Large intestine (tissue), 3 donors: ENCODE data around the gene ESPN. TPM values are rescaled to one million over a fixed set of nuclear protein-coding genes. Genes with fewer than 3 reads are reported as not detected.

Source experiments
- DNase-seq, 2 donors: peaks; one replicate each; pipeline versions ENCODE4 v3.0.0 to v3.0.0-alpha.2; 2013
- H3K27ac ChIP-seq: one replicate; pipeline ENCODE4 v1.5.1; 2013; ENCODE audit warnings: low read length
- H3K27me3 ChIP-seq: 2 replicates; pipeline ENCODE4 v1.6.1; 2013; ENCODE audit warnings: low read length; ENCODE audit not compliant: control insufficient read depth, insufficient read depth
- H3K36me3 ChIP-seq: 2 replicates; pipeline ENCODE4 v1.6.1; 2013; ENCODE audit warnings: low read length; ENCODE audit not compliant: control insufficient read depth, insufficient read depth
- H3K4me1 ChIP-seq: one replicate; pipeline ENCODE4 v1.6.1; 2013; ENCODE audit warnings: low read length; ENCODE audit not compliant: control insufficient read depth, insufficient read depth
- H3K4me3 ChIP-seq: one replicate; pipeline ENCODE4 v1.5.1; 2013; ENCODE audit warnings: low read length
- H3K9me3 ChIP-seq: one replicate; pipeline ENCODE4 v1.6.1; 2013; ENCODE audit warnings: mild to moderate bottlenecking, low read depth, low read length, moderate library complexity; ENCODE audit not compliant: control insufficient read depth
- WGBS: methylation state at CpG from one replicate; pipeline ENCODE4 v1.1.5; 2013; ENCODE audit warnings: low lambda C conversion rate; ENCODE audit not compliant: insufficient coverage; 5-methylcytosine and 5-hydroxymethylcytosine counted together
- polyA plus RNA-seq: library from polyadenylated mRNA; unstranded; fragments of 120-200 nt; gene quantifications from one replicate; pipeline ENCODE4 v1.2.1, GENCODE V29; 2013

Gene ESPN
- polyA plus RNA-seq, 1 donor = 256 TPM

DNA sequence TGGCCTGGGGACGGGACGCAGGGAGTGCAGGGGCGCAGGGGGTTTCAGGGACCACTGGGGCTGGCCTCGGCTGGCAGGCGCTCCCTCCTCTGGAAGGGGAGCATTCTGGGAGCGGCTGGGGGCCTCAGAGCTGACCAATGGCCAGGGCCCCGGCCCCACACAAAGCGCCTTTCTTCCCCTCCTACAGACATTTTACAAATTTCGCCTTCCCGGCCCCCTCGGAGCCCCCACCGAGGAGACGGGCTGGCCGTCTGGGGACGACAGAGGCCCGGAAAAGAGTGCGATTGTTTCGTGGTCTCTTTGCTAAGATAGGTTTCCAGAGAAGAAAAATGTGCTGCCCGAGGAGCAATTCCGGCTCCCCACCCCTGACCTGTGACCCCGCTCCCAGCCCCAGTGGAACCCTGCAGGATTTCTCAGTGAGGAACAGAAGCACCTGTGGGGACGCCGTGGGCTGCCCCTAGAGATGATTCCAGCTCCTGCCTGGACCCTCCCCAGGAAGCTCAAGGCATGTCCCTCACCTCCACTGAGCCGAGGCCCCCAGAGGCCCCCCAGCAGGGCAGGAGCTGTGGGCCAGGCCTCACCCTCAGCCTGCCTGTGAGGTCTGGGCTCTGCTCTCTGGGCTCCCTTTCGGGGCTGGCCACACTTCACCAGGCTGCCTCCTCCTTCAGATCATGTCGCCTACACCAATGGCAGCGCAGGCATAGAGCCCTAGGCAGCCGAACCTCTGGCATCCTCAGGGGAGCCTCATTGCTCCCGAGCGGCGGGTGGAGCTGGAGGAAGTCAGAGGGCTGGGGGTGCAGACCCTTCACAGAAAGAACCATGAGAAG lies 81.8 kb downstream of the ESPN start:
- H3K27me3 ChIP-seq = no peaks in the 10 kb centered on the region
- WGBS = no CpG with 5 or more reads among the region's 31 CpGs
- H3K4me3 ChIP-seq = no peak overlapping the region
- H3K9me3 ChIP-seq = no peaks in the 10 kb centered on the region
- no peak overlapping the region for H3K27ac ChIP-seq
- no peaks in the 10 kb centered on the region for H3K4me1 ChIP-seq
- DNase-seq = no peak
- no peaks in the 10 kb centered on the region for H3K36me3 ChIP-seq

DNA sequence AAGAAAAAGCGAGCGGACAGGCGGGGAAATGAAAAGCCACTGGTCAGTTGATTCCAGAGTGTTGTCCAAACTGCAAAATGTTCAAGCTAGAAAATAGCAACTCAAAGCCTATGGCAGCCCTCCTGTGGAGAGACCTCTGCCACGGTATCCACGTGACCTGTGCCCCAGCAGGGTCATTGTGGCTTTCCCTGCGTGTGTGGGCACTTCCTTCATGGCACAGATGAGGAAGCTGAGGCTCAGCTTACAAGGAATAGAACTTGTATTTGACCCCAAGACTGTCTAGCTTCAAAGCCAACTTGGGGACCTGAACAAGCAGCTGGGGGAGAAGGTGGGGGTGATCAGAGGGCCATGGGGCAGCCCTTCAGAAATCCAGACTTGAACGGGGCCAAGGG lies 82.5 kb downstream of the ESPN start:
- no peak overlapping the region for H3K27ac ChIP-seq
- H3K9me3 ChIP-seq = no peaks in the 10 kb centered on the region
- no peak for DNase-seq
- no peaks in the 10 kb centered on the region for H3K27me3 ChIP-seq
- no CpG with 5 or more reads among the region's 7 CpGs for WGBS
- H3K4me1 ChIP-seq = peaks cover 3% of the 10 kb centered on the region
- no peaks in the 10 kb centered on the region for H3K36me3 ChIP-seq
- no peak overlapping the region for H3K4me3 ChIP-seq

DNA sequence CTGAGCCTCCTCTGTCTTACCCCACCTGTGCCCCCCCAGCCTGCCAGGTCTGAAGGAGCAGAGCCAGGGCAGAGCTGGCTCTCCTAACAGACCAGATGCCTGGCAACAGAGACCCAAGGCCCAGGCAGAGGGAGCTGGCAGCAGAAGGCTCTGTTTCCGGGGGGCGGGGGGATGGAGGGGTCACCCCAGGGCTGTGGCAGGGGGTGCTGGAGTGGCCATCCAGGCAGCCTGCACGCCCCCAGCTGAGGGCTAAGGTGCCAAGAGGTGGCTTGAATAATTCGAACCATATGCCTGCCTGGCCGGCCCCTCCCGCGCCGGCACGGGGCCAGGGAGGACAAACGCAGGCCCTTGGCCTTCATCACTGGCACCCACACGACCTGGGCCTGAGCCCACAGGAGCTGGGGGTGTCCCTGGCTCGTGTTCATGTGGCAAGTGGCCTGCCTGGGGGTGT lies 82.9 kb downstream of the ESPN start:
- Histone ChIP-seq H3K27me3 (no peaks in the 10 kb centered on the region), H3K36me3 (no peaks in the 10 kb centered on the region), H3K27ac (no peak overlapping the region), H3K4me1 (peaks cover 4% of the 10 kb centered on the region), H3K9me3 (no peaks in the 10 kb centered on the region), H3K4me3 (no peak overlapping the region)
- no CpG with 5 or more reads among the region's 12 CpGs for WGBS
- DNase-seq = no peak

DNA sequence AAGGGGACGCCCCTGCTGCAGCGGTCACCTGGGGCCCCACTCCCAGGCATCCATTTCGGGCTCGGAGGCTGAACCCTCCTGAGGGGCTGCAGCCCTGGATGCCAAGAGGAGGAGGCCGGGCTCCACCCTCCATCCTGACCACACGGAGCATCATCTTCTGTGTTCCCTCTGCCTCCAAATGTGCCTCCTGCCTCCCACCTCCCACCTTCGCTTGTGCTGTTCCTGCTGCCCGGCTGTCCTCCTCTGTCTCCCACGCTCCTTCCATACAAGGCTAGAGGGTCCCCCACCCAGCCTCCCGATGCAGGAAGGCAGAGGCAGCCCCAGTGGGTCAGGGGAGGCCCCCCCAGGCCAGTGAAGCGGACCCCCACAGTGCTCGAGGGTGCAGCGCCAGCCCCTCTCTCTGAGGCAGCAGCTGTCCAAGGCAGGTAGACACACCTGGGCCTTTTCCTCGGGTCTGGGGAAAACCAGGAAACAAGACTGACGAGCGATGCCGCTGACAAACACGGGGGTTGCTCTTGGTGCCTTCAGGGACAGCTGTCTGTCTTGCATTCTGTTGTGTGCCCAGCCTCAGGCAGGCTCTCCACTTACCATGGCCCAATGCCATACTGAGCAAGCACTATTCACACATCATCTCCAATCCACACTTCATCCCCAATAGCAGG lies 83.7 kb downstream of the ESPN start:
- Histone ChIP-seq H3K4me3 (no peak overlapping the region), H3K27me3 (no peaks in the 10 kb centered on the region), H3K9me3 (no peaks in the 10 kb centered on the region), H3K27ac (no peak overlapping the region), H3K4me1 (peaks cover 4% of the 10 kb centered on the region), H3K36me3 (no peaks in the 10 kb centered on the region)
- no peak for DNase-seq
- WGBS = 100% methylated on average over 2 of the region's 18 CpGs

DNA sequence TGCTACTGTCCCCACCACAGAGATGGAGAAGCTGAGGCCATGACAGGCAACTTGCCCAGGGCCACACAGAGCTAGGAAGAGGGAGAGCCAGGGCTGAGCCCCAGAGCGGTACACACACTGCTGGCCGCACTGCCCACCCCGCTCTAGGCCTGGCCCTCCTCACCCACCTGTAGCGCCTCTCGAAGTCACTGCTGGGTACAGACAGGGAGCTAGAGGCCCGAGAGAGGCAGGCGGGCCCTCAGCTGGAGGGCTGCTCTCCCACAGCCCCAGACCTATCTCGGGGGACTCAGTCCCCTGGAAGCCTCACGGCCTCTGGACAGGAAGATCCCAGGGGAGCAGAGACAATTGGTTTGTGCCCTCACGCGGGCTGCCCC lies 84.2 kb downstream of the ESPN start:
- no CpG with 5 or more reads among the region's 11 CpGs for WGBS
- H3K36me3 ChIP-seq = no peaks in the 10 kb centered on the region
- peaks cover 4% of the 10 kb centered on the region for H3K4me1 ChIP-seq
- DNase-seq = no peak
- no peaks in the 10 kb centered on the region for H3K27me3 ChIP-seq
- no peak overlapping the region for H3K4me3 ChIP-seq
- H3K27ac ChIP-seq = no peak overlapping the region
- no peaks in the 10 kb centered on the region for H3K9me3 ChIP-seq

DNA sequence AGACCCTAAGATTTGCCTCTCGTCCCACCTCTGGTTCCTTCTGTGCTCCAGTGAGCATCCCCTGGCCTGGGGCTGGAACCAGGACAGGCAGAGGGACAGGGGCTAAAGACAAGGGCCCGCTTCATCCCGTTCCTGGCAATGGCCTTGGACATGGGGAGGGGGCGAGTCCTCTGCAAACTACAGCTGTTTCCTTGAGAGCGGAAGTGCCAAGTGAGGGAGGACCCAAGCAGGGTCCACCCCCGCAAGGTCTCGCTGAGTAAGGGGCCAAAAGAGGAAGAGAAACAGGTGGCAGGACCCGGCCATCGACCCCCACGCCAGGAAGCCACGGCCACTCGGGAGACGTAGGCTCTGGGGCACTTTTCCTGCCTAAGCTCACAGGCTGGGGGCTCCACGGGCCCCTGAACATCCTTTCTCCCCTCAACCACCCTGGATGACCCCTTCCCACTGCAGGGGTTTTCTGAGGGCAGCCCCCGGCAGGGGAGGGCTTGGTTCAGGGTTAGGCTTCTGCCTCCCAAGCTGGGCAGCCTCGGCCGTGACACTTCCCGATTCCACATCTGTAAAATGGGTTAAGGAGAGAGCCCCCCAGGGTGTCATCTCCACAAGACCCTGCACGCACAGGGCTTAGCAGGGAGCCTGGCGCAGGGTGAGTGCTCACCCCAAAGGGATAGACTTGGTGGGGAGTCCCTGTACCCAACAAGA lies 84.8 kb downstream of the ESPN start:
- no peaks in the 10 kb centered on the region for H3K27me3 ChIP-seq
- H3K9me3 ChIP-seq = no peaks in the 10 kb centered on the region
- WGBS = no CpG with 5 or more reads among the region's 20 CpGs
- H3K4me1 ChIP-seq = peaks cover 4% of the 10 kb centered on the region
- no peak overlapping the region for H3K27ac ChIP-seq
- H3K4me3 ChIP-seq = no peak overlapping the region
- H3K36me3 ChIP-seq = no peaks in the 10 kb centered on the region
- DNase-seq = no peak

DNA sequence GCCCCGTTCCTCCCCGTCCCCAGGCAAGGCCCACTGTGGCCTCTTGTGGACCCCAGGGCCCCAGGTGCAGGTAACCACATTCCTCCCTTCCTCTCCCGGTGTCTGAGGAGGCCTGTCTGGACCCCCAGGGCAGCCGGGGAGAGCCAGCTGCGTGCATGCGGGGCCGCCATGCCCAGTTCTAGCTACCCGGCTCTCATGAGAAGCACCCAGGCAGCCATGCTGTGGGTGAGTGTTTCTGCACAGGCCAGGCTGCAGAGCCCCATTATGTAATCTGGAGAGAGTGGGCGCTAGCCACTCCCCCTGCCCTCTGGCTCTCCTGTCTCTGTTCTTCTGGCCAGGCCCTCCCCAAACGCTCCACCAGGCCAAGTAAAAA lies 85.3 kb downstream of the ESPN start:
- Histone ChIP-seq H3K4me3 (no peak overlapping the region), H3K4me1 (peaks cover 4% of the 10 kb centered on the region), H3K9me3 (no peaks in the 10 kb centered on the region), H3K36me3 (no peaks in the 10 kb centered on the region), H3K27ac (no peak overlapping the region), H3K27me3 (no peaks in the 10 kb centered on the region)
- DNase-seq = no peak
- WGBS = 60% methylated on average over 1 of the region's 10 CpGs

DNA sequence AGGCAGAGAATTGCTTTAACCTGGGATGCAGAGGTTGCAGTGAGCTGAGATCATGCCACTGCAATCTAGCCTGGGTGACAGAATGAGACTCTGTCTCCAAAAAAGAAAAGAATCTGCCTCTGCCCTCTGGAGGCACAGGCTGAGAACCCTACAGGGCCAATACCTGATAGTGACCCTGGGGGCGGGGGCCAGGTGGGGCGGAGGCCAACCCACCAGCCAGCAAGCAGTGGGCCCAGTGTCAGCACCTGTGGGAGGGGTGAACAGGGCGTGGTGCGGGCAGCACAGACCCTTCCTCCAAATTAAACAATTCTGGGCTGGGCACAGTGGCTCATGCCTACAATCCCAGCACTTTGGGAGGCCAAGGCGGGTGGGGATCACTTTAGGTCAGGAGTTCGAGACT lies 85.9 kb downstream of the ESPN start:
- WGBS = no CpG with 5 or more reads among the region's 6 CpGs
- H3K4me1 ChIP-seq = peaks cover 4% of the 10 kb centered on the region
- no peaks in the 10 kb centered on the region for H3K36me3 ChIP-seq
- H3K27ac ChIP-seq = no peak overlapping the region
- H3K27me3 ChIP-seq = no peaks in the 10 kb centered on the region
- DNase-seq = no peak
- H3K9me3 ChIP-seq = no peaks in the 10 kb centered on the region
- H3K4me3 ChIP-seq = no peak overlapping the region

Other genes with a start within 250 kb of the ESPN start
- 2.6 TPM for gene CHD5, start 244.5 kb upstream of the ESPN start, polyA plus RNA-seq
- 1,131 TPM for gene RPL22, start 225.2 kb upstream of the ESPN start, polyA plus RNA-seq
- gene RNF207, start 218.7 kb upstream of the ESPN start, polyA plus RNA-seq = 44.5 TPM
- 50.3 TPM for gene ICMT, start 188.8 kb upstream of the ESPN start, polyA plus RNA-seq
- gene HES3, start 180.6 kb upstream of the ESPN start, polyA plus RNA-seq = not detected
- gene GPR153, start 163.7 kb upstream of the ESPN start, polyA plus RNA-seq = 19.0 TPM
- 28.8 TPM for gene ACOT7, start 31.0 kb upstream of the ESPN start, polyA plus RNA-seq
- 0.75 TPM for gene HES2, start 4.9 kb upstream of the ESPN start, polyA plus RNA-seq
- 55.2 TPM for gene TNFRSF25, start 41.4 kb downstream of the ESPN start, polyA plus RNA-seq
- 17.2 TPM for gene PLEKHG5, start 66.9 kb downstream of the ESPN start, polyA plus RNA-seq
- gene NOL9, start 129.7 kb downstream of the ESPN start, polyA plus RNA-seq = 12.6 TPM
- 0.27 TPM for gene TAS1R1, start 130.5 kb downstream of the ESPN start, polyA plus RNA-seq
- gene ZBTB48, start 155.2 kb downstream of the ESPN start, polyA plus RNA-seq = 38.2 TPM
- gene KLHL21, start 178.1 kb downstream of the ESPN start, polyA plus RNA-seq = 9.4 TPM
- 15.1 TPM for gene PHF13, start 189.0 kb downstream of the ESPN start, polyA plus RNA-seq
- gene THAP3, start 200.1 kb downstream of the ESPN start, polyA plus RNA-seq = 16.2 TPM